Retina (tissue), 1 donor: ENCODE results near the gene PHAF1.

Experiments
- DNase-seq: peaks from one replicate; pipeline ENCODE4 v3.0.0-alpha.2; 2016

Gene PHAF1

DNA sequence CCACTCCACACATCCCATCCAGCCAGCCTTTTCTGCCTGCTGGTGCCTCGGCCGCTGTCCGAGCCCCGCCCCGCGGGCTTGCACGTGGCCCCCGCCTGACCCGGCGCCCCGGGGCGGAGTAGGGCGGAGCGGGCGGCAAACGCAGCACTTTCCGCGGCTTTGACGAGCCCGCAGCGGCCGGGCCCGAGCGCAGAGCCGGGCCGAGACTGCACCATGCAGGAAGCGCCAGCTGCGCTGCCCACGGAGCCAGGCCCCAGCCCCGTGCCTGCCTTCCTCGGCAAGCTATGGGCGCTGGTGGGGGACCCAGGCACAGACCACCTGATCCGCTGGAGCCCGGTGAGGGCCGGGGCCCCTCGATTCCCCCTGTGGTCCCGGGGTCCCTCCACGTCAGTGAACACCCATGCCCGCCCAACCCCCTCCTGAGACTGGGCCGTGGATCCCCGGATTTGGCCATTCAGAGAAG lies 54.9 kb downstream of the PHAF1 start, which contains the start of gene HSF4:
Gene HSF4 (plus strand): TSS at position 147 of the 463 bp plus-strand sequence. CDS start 67 bp downstream, at position 214.
- no peak for DNase-seq

DNA sequence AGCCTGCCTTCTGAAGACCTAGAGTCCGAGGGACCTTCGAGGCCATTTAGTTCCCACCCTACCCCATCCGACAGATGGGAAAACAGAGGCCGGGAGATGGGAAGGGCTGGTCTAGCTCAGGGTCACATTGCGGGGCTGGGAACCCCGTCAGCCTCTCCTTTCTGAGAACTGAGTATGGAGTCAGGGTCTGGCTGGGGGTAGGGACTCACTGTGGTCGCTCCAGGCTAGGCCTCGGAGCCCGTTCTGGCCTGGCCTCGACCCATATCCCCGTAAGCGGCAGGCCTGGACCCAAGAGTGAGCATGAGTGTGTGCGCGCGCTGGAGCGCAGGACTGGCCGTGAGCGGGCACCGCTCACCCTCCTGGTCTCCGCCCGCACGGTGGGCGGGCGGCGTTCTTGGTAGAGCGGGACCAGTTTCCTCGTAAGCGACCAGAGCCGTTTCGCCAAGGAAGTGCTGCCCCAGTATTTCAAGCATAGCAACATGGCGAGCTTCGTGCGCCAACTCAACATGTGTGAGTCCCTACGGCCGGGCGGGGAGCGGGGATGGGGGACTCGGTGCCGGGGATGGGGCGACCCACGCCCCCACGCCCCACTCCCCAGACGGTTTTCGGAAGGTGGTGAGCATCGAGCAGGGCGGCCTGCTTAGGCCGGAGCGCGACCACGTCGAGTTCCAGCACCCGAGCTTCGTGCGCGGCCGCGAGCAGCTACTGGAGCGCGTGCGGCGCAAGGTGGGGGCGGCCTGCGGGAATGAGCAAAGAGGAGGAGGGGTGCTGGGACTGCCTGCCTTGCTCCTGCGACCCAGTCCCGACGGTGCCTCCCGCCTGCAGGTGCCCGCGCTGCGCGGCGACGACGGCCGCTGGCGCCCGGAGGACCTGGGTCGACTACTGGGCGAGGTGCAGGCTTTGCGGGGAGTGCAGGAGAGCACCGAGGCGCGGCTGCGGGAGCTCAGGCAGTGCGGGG lies 55.7 kb downstream of the PHAF1 start:
- peak; percentile 61 for DNase-seq

DNA sequence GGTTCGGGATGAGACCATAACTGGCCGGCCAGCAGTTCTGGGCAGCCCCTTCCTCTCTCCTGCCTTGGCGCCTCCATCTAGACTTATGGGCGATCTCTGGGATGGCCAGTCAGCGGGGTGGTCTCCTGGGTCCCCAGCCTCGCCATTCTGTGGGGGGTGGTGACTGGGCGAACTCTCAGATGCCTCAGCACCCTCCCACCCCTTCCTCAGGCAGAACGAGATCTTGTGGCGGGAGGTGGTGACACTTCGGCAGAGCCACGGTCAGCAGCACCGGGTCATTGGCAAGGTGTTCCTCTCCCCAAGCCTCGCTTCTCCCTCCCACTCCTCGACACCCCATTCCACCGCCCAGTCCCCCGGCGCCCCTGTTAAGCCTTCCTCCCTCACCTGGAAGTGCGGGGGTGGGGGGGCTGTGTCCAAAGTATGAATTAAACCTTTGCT lies 56.4 kb downstream of the PHAF1 start:
- DNase-seq = no peak

DNA sequence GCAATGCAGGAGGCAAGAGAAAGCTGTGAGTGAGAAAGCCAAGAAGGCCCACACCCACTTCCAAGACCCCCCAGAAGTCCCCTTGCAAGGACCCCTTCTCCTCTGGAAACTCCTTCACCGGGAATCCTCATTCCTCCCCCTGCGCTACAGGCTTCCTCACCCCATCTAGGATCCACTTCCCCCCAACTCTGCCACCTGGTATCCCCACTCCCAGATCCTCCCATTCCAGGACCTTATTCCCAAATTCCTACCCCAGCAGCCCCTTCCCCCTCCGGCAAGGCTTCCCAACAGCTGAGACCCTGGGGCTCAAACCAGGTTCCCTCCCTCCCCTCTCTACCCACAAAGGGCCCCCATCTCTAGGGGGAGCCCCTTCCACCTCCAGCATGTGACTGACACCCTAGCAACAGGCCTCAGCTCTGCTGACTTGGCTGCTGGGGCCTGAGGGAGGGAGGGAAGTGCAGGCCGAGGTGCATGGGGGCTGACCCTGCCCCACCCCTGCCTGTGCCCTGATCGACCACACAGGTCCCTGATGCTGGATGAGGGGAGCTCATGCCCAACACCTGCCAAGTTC lies 56.9 kb downstream of the PHAF1 start:
- DNase-seq = no peak

DNA sequence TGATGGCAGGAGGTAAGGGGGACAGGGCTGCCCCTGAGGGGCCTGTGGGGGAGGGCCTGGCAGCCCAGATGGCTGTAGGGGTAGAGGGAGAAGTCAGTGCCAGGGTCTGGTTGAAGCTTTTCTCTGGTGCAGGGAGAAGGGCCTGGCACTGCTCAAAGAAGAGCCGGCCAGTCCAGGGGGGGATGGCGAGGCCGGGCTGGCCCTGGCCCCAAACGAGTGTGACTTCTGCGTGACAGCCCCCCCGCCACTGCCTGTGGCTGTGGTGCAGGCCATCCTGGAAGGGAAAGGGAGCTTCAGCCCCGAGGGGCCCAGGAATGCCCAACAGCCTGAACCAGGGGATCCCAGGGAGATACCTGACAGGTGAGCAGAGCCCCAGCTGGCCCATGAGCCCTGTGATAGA lies 57.8 kb downstream of the PHAF1 start:
- DNase-seq = no peak

GRCh38 chr16:67169011-67169451 lies 59.3 kb downstream of the PHAF1 start:
- DNase-seq = no peak

GRCh38 chr16:67169642-67170167 lies 60.0 kb downstream of the PHAF1 start:
- peak; percentile 73 for DNase-seq

DNA sequence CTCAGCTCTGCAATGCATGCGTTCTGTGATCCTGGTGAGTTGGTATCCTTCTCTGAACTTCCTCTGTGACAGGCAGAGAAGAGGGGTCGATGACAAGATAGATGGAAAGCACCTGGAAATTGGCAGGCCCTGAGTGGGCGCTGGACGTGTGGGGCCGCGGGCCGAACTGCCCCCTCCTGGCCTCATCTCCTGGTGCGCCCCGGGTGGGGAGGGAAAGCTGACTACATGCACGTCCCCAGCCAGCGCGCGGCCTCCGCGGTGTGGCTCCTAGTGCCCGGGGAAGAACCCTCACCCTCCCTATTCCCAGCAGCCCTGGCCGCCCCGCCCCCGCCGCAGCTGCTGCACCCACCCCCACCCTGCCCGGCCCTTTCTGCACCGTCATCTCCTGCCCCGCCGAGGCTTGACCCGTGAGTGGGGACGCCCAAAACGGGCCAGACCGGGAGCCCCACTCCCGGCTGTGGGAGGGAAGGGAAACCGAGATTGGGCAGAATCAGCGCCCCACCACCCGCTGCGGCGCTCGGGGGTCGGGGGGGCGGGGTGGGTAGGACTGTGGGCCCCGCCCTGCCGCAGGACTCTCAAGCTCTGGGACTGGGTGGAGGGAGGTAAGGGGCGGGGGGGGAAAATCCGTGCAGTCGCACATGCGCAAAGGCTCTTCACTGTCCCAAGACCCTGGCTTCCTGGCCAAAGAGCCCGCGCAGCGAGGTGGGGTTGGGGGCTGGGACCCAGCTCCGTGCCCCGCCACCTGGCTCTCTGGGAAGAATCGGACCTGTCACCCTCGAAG lies 60.6 kb downstream of the PHAF1 start, which contains the start of gene NOL3:
Gene NOL3 (plus strand): TSS at position 371 of the 781 bp plus-strand sequence.
- peak; percentile 72 for DNase-seq

- DNase-seq = peak; percentile 52
These were observed 61.4 kb downstream of the PHAF1 start for GRCh38 chr16:67170949-67171649.

DNA sequence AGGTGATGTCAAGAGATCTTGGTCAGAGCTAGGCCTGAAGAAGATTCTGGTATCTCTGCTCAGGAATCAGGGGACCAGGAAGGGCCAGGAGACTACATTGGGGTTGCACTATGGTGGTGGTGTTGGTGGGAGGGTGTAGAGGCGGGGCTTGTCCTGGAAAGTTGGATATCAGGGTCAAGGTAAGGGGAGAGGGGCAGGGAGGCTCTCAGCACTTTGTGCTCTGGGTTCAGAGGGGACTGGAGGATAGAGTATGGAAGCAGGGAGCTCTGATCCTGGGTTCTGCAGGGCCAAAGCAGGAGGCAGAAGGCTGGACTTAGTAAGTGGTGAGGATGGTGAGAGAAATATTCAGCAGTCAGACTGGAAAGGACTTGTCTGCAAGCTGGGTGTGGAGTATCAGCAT lies 63.6 kb downstream of the PHAF1 start:
- DNase-seq = no peak

- DNase-seq = peak; percentile 86
These were observed 64.3 kb downstream of the PHAF1 start for GRCh38 chr16:67173808-67174705.

- DNase-seq = no peak
These were observed 65.0 kb downstream of the PHAF1 start for GRCh38 chr16:67174706-67175231.

DNA sequence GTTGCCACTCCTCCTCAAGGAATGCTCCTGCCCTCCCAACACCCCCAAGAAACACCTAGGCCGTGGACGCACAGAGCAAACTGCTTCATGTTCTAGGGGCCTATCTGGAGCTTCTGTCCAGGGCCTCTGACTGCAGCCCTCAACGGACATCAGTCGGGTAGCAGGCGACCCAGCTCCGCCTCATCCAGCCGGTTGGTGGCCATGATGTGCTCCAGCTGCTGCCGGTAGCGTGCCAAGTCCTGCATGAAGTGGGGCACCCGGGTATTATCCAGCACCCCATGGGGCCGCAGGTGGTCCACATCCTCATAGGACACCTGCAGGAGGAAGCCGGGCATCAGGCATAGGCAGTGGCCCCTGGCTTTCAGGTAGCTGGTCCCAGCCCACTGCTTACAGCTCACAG lies 66.9 kb downstream of the PHAF1 start:
- no peak for DNase-seq

- DNase-seq = peak; percentile 58
These were observed 68.3 kb downstream of the PHAF1 start for GRCh38 chr16:67177743-67178699.

- DNase-seq = no peak
These were observed 69.8 kb downstream of the PHAF1 start for GRCh38 chr16:67179421-67180080.

GRCh38 chr16:67180166-67180565 lies 70.4 kb downstream of the PHAF1 start:
- DNase-seq = no peak

DNA sequence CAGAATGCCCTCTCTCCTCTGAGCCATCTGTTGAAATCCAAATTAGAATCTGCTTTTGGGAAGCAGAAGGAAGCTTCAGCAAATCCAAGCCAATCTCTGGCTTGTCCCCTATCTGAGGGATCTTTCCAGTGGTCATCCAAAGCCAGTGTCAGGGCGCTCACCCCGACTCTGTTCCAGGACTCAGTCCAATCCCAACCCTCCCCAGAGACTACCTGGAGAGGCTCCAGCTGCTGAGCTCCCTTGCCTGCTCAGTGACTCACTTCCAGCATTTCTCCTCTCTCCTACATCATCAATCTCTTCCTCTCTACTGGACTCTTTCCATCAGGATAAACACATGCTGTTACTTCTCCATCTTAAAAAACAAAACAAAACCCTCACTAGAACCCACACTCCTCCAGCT lies 71.6 kb downstream of the PHAF1 start:
- DNase-seq = no peak

GRCh38 chr16:67182288-67182687 lies 72.5 kb downstream of the PHAF1 start:
- DNase-seq = no peak

DNA sequence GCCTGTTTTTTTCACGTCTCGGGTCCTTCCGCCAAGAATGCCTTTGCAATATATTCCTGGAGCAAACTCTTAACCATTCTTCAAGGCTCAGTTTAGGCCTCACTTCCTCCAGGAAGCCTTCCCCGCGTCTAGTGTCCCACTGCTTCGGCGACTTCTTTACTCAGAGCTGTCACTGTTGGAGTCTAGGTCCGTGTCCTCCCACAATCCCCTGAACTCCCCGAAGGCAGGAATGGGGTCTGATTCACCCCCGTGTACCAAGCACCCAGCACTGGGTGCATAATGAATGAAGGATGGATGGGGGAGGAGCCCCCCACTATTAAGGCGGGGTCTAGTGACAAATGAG lies 73.5 kb downstream of the PHAF1 start:
- no peak for DNase-seq
